Measurements from ENCODE around the gene SLC6A6. TPM values are rescaled to one million over a fixed set of nuclear protein-coding genes. Genes with fewer than 3 reads are reported as not detected.

The SLC6A6 gene
- total RNA-seq, 2 experiments from 2014 or later, result 43.4 to 48.8 TPM

GRCh38 chr3:14373753-14374376 is 28.5 kb upstream of the SLC6A6 start:
- Mint-ChIP-seq H3K27me3 (no peaks in the 10 kb centered on the region), H3K9me3 (no peaks in the 10 kb centered on the region), H3K36me3 (ENCODE audit: low read depth) (no peaks in the 10 kb centered on the region), H3K27ac (no peak overlapping the region), H3K4me3 (no peak overlapping the region), H3K4me1 (ENCODE audit: low read depth) (peaks cover 15% of the 10 kb centered on the region)
- no peak for TF ChIP-seq CTCF (IDR thresholded peaks at IDR 0.05)
- intact Hi-C loops (cut with micrococcal nuclease), result no loop called here
- POLR2A ChIA-PET, result no interaction called here
- CTCF ChIA-PET, result interaction anchor here (1.4 kb wide), 1 partner anchor 170 kb away, joined by 3 read pairs; no protein-coding TSS in a partner anchor
- no peak for DNase-seq
- ATAC-seq, result no peak

- Mint-ChIP-seq H3K9me3 (no peaks in the 10 kb centered on the region), H3K4me3 (no peak overlapping the region), H3K4me1 (ENCODE audit: low read depth) (peaks cover 15% of the 10 kb centered on the region), H3K27ac (no peak overlapping the region), H3K27me3 (no peaks in the 10 kb centered on the region), H3K36me3 (ENCODE audit: low read depth) (no peaks in the 10 kb centered on the region)
- POLR2A ChIA-PET, result no interaction called here
- no peak for DNase-seq
- ATAC-seq, result no peak
- CTCF ChIA-PET, result interaction anchor here (1.4 kb wide), 1 partner anchor 171 kb away, joined by 3 read pairs; no protein-coding TSS in a partner anchor
- TF ChIP-seq CTCF (IDR thresholded peaks at IDR 0.05), result no peak
- intact Hi-C loops (cut with micrococcal nuclease), result no loop called here
Observed at GRCh38 chr3:14374444-14374883, 27.9 kb upstream of the SLC6A6 start.

- intact Hi-C loops (cut with micrococcal nuclease), result no loop called here
- ChIA-PET POLR2A (no interaction called here), CTCF (no interaction called here)
- no peaks in the 10 kb centered on the region for H3K36me3 Mint-ChIP-seq (ENCODE audit: low read depth)
- no peaks in the 10 kb centered on the region for H3K27me3 Mint-ChIP-seq
- TF ChIP-seq CTCF (IDR thresholded peaks at IDR 0.05), result no peak
- no peak overlapping the region for H3K27ac Mint-ChIP-seq
- DNase-seq (no peak), ATAC-seq (no peak)
- no peak overlapping the region for H3K4me3 Mint-ChIP-seq
- no peaks in the 10 kb centered on the region for H3K9me3 Mint-ChIP-seq
- H3K4me1 Mint-ChIP-seq (ENCODE audit: low read depth), result peaks cover 15% of the 10 kb centered on the region
Observed at GRCh38 chr3:14375192-14375591, 27.2 kb upstream of the SLC6A6 start.

- ATAC-seq, result no peak
- TF ChIP-seq CTCF (IDR thresholded peaks at IDR 0.05), result no peak
- Mint-ChIP-seq H3K4me3 (no peak overlapping the region), H3K27ac (no peak overlapping the region), H3K9me3 (no peaks in the 10 kb centered on the region), H3K27me3 (no peaks in the 10 kb centered on the region), H3K36me3 (ENCODE audit: low read depth) (no peaks in the 10 kb centered on the region), H3K4me1 (ENCODE audit: low read depth) (peaks cover 15% of the 10 kb centered on the region)
- intact Hi-C loops (cut with micrococcal nuclease), result no loop called here
- DNase-seq, result no peak
- CTCF ChIA-PET, result no interaction called here
- POLR2A ChIA-PET, result interaction anchor here (1.2 kb wide), 1 partner anchor 19 kb away, joined by 3 read pairs; no protein-coding TSS in a partner anchor
Observed at GRCh38 chr3:14376348-14377043, 25.9 kb upstream of the SLC6A6 start.
